Activated B cell treated with CpG ODN at 0.5 μM for 24 hours (primary cell): Measurements from ENCODE around the gene TOPAZ1. TPM values are rescaled to one million over a fixed set of nuclear protein-coding genes. Genes with fewer than 3 reads are reported as not detected.
"Not testable (repeated sequence)": the region's sequence is repeated elsewhere in the genome, so short reads cannot be mapped to it uniquely, and the experiment has no call there.

Experiments
- ATAC-seq: fragments of 200-7000 bp; cut with Tn5 transposase; one replicate; pipeline ENCODE4 v1.10.0; 2021; ENCODE audit warnings: low read depth, mild to moderate bottlenecking, moderate library complexity
- CTCF ChIA-PET: fragments of 350-600 bp; sonication (Branson Sonifier 250); formaldehyde crosslinking; loops from one replicate; lab custom pipeline; 2021; ENCODE audit warnings: antibody characterized with exemption; lab: Charles Lee
- POLR2A ChIA-PET: fragments of 350-600 bp; sonication (Branson Sonifier 250); formaldehyde crosslinking; loops from one replicate; lab custom pipeline; 2021; ENCODE audit warnings: antibody characterized with exemption; lab: Charles Lee
- DNase-seq: peaks from one replicate; pipeline ENCODE4 v3.0.0; 2022
- H3K27ac Mint-ChIP-seq: one replicate; pipeline ENCODE4 v1.8.0; 2020; ENCODE audit warnings: mixed read lengths
- H3K27me3 Mint-ChIP-seq: one replicate; pipeline ENCODE4 v1.8.0; 2021; ENCODE audit warnings: mixed read lengths
- H3K36me3 Mint-ChIP-seq: one replicate; pipeline ENCODE4 v1.8.0; 2021; ENCODE audit warnings: low read depth, mixed read lengths
- H3K4me1 Mint-ChIP-seq: one replicate; pipeline ENCODE4 v1.8.0; 2021; ENCODE audit warnings: mixed read lengths
- H3K4me3 Mint-ChIP-seq: one replicate; pipeline ENCODE4 v1.8.0; 2020; ENCODE audit warnings: mild to moderate bottlenecking, mixed read lengths
- H3K9me3 Mint-ChIP-seq: one replicate; pipeline ENCODE4 v1.8.0; 2020; ENCODE audit warnings: mixed read lengths
- CTCF ChIP-seq: fragments of 200-600 bp; IDR thresholded peaks from one replicate; pipeline ENCODE4 v1.8.0; 2022; ENCODE audit warnings: antibody characterized with exemption, mild to moderate bottlenecking
- intact Hi-C: fragments of 100-400 bp; cut with micrococcal nuclease; formaldehyde crosslinking; loops from one replicate; pipeline ENCODE4 v1.15.1; 2024
- total RNA-seq: library from RNA; stranded (reverse); gene quantifications from 2 replicates; pipeline ENCODE4 v1.2.3, GENCODE V29; 2022

Gene TOPAZ1
- total RNA-seq, 1 donor from 2014 or later = not detected

GRCh38 chr3:44343421-44343820 is 101.7 kb downstream of the TOPAZ1 start:
- DNase-seq = no peak
- no peak overlapping the region for H3K4me3 Mint-ChIP-seq
- H3K27me3 Mint-ChIP-seq = no peaks in the 10 kb centered on the region
- H3K36me3 Mint-ChIP-seq = peaks cover 2% of the 10 kb centered on the region
- peaks cover 16% of the 10 kb centered on the region for H3K4me1 Mint-ChIP-seq
- ATAC-seq = no peak
- intact Hi-C loops = no loop called here
- TF ChIP-seq CTCF = no peak
- POLR2A ChIA-PET = interaction anchor here (0.6 kb wide), 1 partner anchor 23 kb away, joined by 3 read pairs; no protein-coding TSS in a partner anchor
- CTCF ChIA-PET = no interaction called here
- no peaks in the 10 kb centered on the region for H3K9me3 Mint-ChIP-seq
- no peak overlapping the region for H3K27ac Mint-ChIP-seq

GRCh38 chr3:44346590-44346989 is 104.9 kb downstream of the TOPAZ1 start:
- POLR2A ChIA-PET, H3K9me3 Mint-ChIP-seq, H3K4me1 Mint-ChIP-seq, ATAC-seq, DNase-seq, H3K36me3 Mint-ChIP-seq, H3K27ac Mint-ChIP-seq, intact Hi-C loops, H3K27me3 Mint-ChIP-seq, CTCF ChIA-PET, H3K4me3 Mint-ChIP-seq: not testable (repeated sequence)

- Mint-ChIP-seq H3K9me3 (no peaks in the 10 kb centered on the region), H3K4me3 (no peak overlapping the region), H3K27me3 (no peaks in the 10 kb centered on the region), H3K4me1 (no peaks in the 10 kb centered on the region), H3K27ac (no peak overlapping the region), H3K36me3 (peaks cover 7% of the 10 kb centered on the region)
- ATAC-seq (no peak), DNase-seq (no peak)
- POLR2A ChIA-PET = interaction anchor here (1.2 kb wide), 1 partner anchor 11 kb away, joined by 3 read pairs; the partner anchor contains the start of gene TCAIM
- CTCF ChIA-PET = no interaction called here
- intact Hi-C loops = no loop called here
- no peak for TF ChIP-seq CTCF
Measured at GRCh38 chr3:44348993-44349392, 107.3 kb downstream of the TOPAZ1 start.

GRCh38 chr3:44353355-44353924 is 111.8 kb downstream of the TOPAZ1 start:
- ChIA-PET POLR2A (no interaction called here), CTCF (no interaction called here)
- DNase-seq = no peak
- Mint-ChIP-seq H3K9me3 (no peaks in the 10 kb centered on the region), H3K4me1 (no peaks in the 10 kb centered on the region), H3K27me3 (no peaks in the 10 kb centered on the region), H3K36me3 (peaks cover 27% of the 10 kb centered on the region), H3K4me3 (no peak overlapping the region), H3K27ac (no peak overlapping the region)
- intact Hi-C loops = no loop called here
- ATAC-seq = no peak
- TF ChIP-seq CTCF = no peak

GRCh38 chr3:44355362-44356033 is 113.8 kb downstream of the TOPAZ1 start:
- POLR2A ChIA-PET = no interaction called here

More at GRCh38 chr3:44355362-44356033, 113.8 kb downstream of the TOPAZ1 start:
- CTCF ChIA-PET = no interaction called here
- peaks cover 41% of the 10 kb centered on the region for H3K36me3 Mint-ChIP-seq
- no peaks in the 10 kb centered on the region for H3K9me3 Mint-ChIP-seq
- no peak overlapping the region for H3K27ac Mint-ChIP-seq
- ATAC-seq = no peak
- no peaks in the 10 kb centered on the region for H3K4me1 Mint-ChIP-seq
- no peak overlapping the region for H3K4me3 Mint-ChIP-seq
- TF ChIP-seq CTCF = no peak
- H3K27me3 Mint-ChIP-seq = no peaks in the 10 kb centered on the region
- intact Hi-C loops = no loop called here
- no peak for DNase-seq
